Measurements from ENCODE around the gene DCST2. TPM values are rescaled to one million over a fixed set of nuclear protein-coding genes. Genes with fewer than 3 reads are reported as not detected.
A peak's percentile ranks its signal among the peaks of the same experiment; 100 is the strongest.
"Not testable (repeated sequence)": the region's sequence is repeated elsewhere in the genome, so short reads cannot be mapped to it uniquely, and the experiment has no call there.

The DCST2 gene
- total RNA-seq, 2 experiments from 2014 or later: 0.46 to 0.67 TPM

- no peaks in the 10 kb centered on the region for H3K27me3 Mint-ChIP-seq
- ChIA-PET CTCF (interaction anchor here (0.6 to 8.6 kb wide), 8 partner anchors 13 to 238 kb away, joined by 3 to 86 read pairs (median 4); partner anchors contain the start of gene FLAD1), POLR2A (interaction anchor here (0.5 to 0.8 kb wide), 3 partner anchors 11 to 29 kb away, joined by 3 to 6 read pairs (median 3); no protein-coding TSS in a partner anchor)
- no peak overlapping the region for H3K27ac Mint-ChIP-seq
- ATAC-seq: no peak
- DNase-seq: peak; percentile 11
- no peak overlapping the region for H3K4me3 Mint-ChIP-seq
- H3K9me3 Mint-ChIP-seq (ENCODE audit: low read depth): no peaks in the 10 kb centered on the region
- intact Hi-C loops (cut with DNase I, micrococcal nuclease): no loop called here
- no peaks in the 10 kb centered on the region for H3K36me3 Mint-ChIP-seq (ENCODE audit: low read depth)
- H3K4me1 Mint-ChIP-seq: peaks cover 34% of the 10 kb centered on the region
Observed at GRCh38 chr1:154996966-154997701, 36.4 kb downstream of the DCST2 start.

- intact Hi-C loops (cut with DNase I, micrococcal nuclease); H3K27me3 Mint-ChIP-seq; H3K27ac Mint-ChIP-seq; H3K4me3 Mint-ChIP-seq; ATAC-seq; POLR2A ChIA-PET; H3K36me3 Mint-ChIP-seq (ENCODE audit: low read depth); H3K9me3 Mint-ChIP-seq (ENCODE audit: low read depth): not testable (repeated sequence)
- peak; percentile 36 for DNase-seq
- CTCF ChIA-PET: interaction anchor here (0.6 to 8.6 kb wide), 9 partner anchors 12 to 57 kb away, joined by 3 to 82 read pairs (median 4); partner anchors contain the start of genes ADAM15 and FLAD1
- peaks cover 34% of the 10 kb centered on the region for H3K4me1 Mint-ChIP-seq
Observed at GRCh38 chr1:154995301-154995983, 38.1 kb downstream of the DCST2 start.

- ChIA-PET POLR2A (interaction anchor here (1.1 kb wide), 1 partner anchor 13 kb away, joined by 4 read pairs; no protein-coding TSS in a partner anchor), CTCF (interaction anchor here (0.6 to 8.6 kb wide), 12 partner anchors 11 to 906 kb away, joined by 3 to 82 read pairs (median 4); partner anchors contain the start of genes ADAM15 and FLAD1)
- DNase-seq (no peak), ATAC-seq (no peak)
- intact Hi-C loops (cut with DNase I, micrococcal nuclease): no loop called here
- Mint-ChIP-seq H3K27me3 (no peaks in the 10 kb centered on the region), H3K9me3 (ENCODE audit: low read depth) (no peaks in the 10 kb centered on the region), H3K27ac (no peak overlapping the region), H3K4me1 (peaks cover 28% of the 10 kb centered on the region), H3K36me3 (ENCODE audit: low read depth) (peaks cover 4% of the 10 kb centered on the region), H3K4me3 (no peak overlapping the region)
Observed at GRCh38 chr1:154994591-154994990, 39.0 kb downstream of the DCST2 start.

- Mint-ChIP-seq H3K27me3 (no peaks in the 10 kb centered on the region), H3K36me3 (ENCODE audit: low read depth) (peaks cover 5% of the 10 kb centered on the region), H3K9me3 (ENCODE audit: low read depth) (no peaks in the 10 kb centered on the region), H3K4me1 (peaks cover 27% of the 10 kb centered on the region), H3K4me3 (no peak overlapping the region), H3K27ac (no peak overlapping the region)
- intact Hi-C loops (cut with DNase I, micrococcal nuclease): no loop called here
- ChIA-PET CTCF (interaction anchor here (0.7 to 8.6 kb wide), 10 partner anchors 11 to 906 kb away, joined by 3 to 82 read pairs (median 4); partner anchors contain the start of genes ADAM15 and FLAD1), POLR2A (interaction anchor here (1.1 kb wide), 1 partner anchor 14 kb away, joined by 4 read pairs; no protein-coding TSS in a partner anchor)
- DNase-seq: no peak
- ATAC-seq: no peak
Observed at GRCh38 chr1:154994269-154994587, 39.4 kb downstream of the DCST2 start.

- intact Hi-C loops (cut with DNase I, micrococcal nuclease): no loop called here
- ChIA-PET CTCF (interaction anchor here (0.7 to 8.6 kb wide), 8 partner anchors 10 to 907 kb away, joined by 3 to 82 read pairs (median 4); partner anchors contain the start of gene FLAD1), POLR2A (interaction anchor here (1.1 to 1.3 kb wide), 2 partner anchors 14 to 20 kb away, joined by 3 to 4 read pairs; no protein-coding TSS in a partner anchor)
- peaks cover 26% of the 10 kb centered on the region for H3K4me1 Mint-ChIP-seq
- no peak within 1 kb of the TSS for H3K27ac Mint-ChIP-seq
- H3K9me3 Mint-ChIP-seq (ENCODE audit: low read depth): no peaks in the 10 kb centered on the region
- DNase-seq (no peak), ATAC-seq (no peak)
- peaks cover 9% of the 10 kb centered on the region for H3K36me3 Mint-ChIP-seq (ENCODE audit: low read depth)
- H3K4me3 Mint-ChIP-seq: no peak within 1 kb of the TSS
- H3K27me3 Mint-ChIP-seq: no peaks in the 10 kb centered on the region
Observed at GRCh38 chr1:154993572-154994268, 39.9 kb downstream of the DCST2 start, which contains the start of gene LENEP. LENEP (plus strand) TSS chr1:154993586; CDS start chr1:154993608, 22 bp downstream.

- POLR2A ChIA-PET: interaction anchor here (0.7 to 1.3 kb wide), 2 partner anchors 19 to 37 kb away, joined by 3 to 4 read pairs; partner anchors contain the start of gene PBXIP1
- H3K36me3 Mint-ChIP-seq (ENCODE audit: low read depth): peaks cover 13% of the 10 kb centered on the region
Observed at GRCh38 chr1:154992721-154993571, 40.6 kb downstream of the DCST2 start.

GRCh38 chr1:154990276-154990675, 43.3 kb downstream of the DCST2 start:
- CTCF ChIA-PET: no interaction called here
- no peak overlapping the region for H3K27ac Mint-ChIP-seq
- no peak overlapping the region for H3K4me3 Mint-ChIP-seq
- POLR2A ChIA-PET: interaction anchor here (0.6 kb wide), 1 partner anchor 234 kb away, joined by 3 read pairs; no protein-coding TSS in a partner anchor
- H3K4me1 Mint-ChIP-seq: peaks cover 9% of the 10 kb centered on the region
- ATAC-seq (no peak), DNase-seq (no peak)
- no peaks in the 10 kb centered on the region for H3K9me3 Mint-ChIP-seq (ENCODE audit: low read depth)
- intact Hi-C loops (cut with DNase I, micrococcal nuclease): no loop called here
- peaks cover 20% of the 10 kb centered on the region for H3K36me3 Mint-ChIP-seq (ENCODE audit: low read depth)
- no peaks in the 10 kb centered on the region for H3K27me3 Mint-ChIP-seq

More at GRCh38 chr1:154992721-154993571, 40.6 kb downstream of the DCST2 start:
- peak; percentile 14 for ATAC-seq
- Mint-ChIP-seq H3K27ac (no peak overlapping the region), H3K4me1 (peaks cover 23% of the 10 kb centered on the region), H3K27me3 (no peaks in the 10 kb centered on the region), H3K9me3 (ENCODE audit: low read depth) (no peaks in the 10 kb centered on the region), H3K4me3 (no peak overlapping the region)
- DNase-seq: peak; percentile 24
- intact Hi-C loops (cut with DNase I, micrococcal nuclease): no loop called here
- CTCF ChIA-PET: interaction anchor here (1.3 to 8.6 kb wide), 3 partner anchors 9 to 92 kb away, joined by 3 to 82 read pairs (median 6); partner anchors contain the start of gene FLAD1

- H3K27ac Mint-ChIP-seq: no peak overlapping the region
- peaks cover 15% of the 10 kb centered on the region for H3K4me1 Mint-ChIP-seq
- no peak for DNase-seq
- H3K4me3 Mint-ChIP-seq: no peak overlapping the region
- CTCF ChIA-PET: interaction anchor here (1.0 to 2.2 kb wide), 2 partner anchors 9 to 27 kb away, joined by 3 to 9 read pairs; no protein-coding TSS in a partner anchor
- ATAC-seq: no peak
- H3K36me3 Mint-ChIP-seq (ENCODE audit: low read depth): peaks cover 23% of the 10 kb centered on the region
- no peaks in the 10 kb centered on the region for H3K9me3 Mint-ChIP-seq (ENCODE audit: low read depth)
- POLR2A ChIA-PET: no interaction called here
- intact Hi-C loops (cut with DNase I, micrococcal nuclease): no loop called here
- H3K27me3 Mint-ChIP-seq: no peaks in the 10 kb centered on the region
Observed at GRCh38 chr1:154989195-154989860, 44.3 kb downstream of the DCST2 start.

GRCh38 chr1:154988058-154988954, 45.3 kb downstream of the DCST2 start:
- Mint-ChIP-seq H3K27me3 (no peaks in the 10 kb centered on the region), H3K27ac (no peak overlapping the region), H3K36me3 (ENCODE audit: low read depth) (peaks cover 23% of the 10 kb centered on the region), H3K4me1 (peaks cover 19% of the 10 kb centered on the region), H3K9me3 (ENCODE audit: low read depth) (no peaks in the 10 kb centered on the region), H3K4me3 (no peak overlapping the region)
- ChIA-PET CTCF (interaction anchor here (1.0 to 2.2 kb wide), 5 partner anchors 10 to 52 kb away, joined by 3 to 9 read pairs (median 3); partner anchors contain the start of gene PYGO2), POLR2A (interaction anchor here (0.7 kb wide), 1 partner anchor 9 kb away, joined by 3 read pairs; no protein-coding TSS in a partner anchor)
- intact Hi-C loops (cut with DNase I, micrococcal nuclease): no loop called here
- ATAC-seq: no peak
- DNase-seq: peak; percentile 32

Data from activated CD4-positive, alpha-beta T cell treated with anti-CD3 and anti-CD28 coated beads for 36 hours (primary cell).